GM19438 (cell line): ENCODE measurements around the gene FAM241B.

Source experiments
- ATAC-seq: cut with Tn5 transposase; IDR thresholded peaks from one replicate; pipeline ENCODE4 v1.9.1; 2021; ENCODE audit warnings: low read depth; ENCODE audit not compliant: unreplicated experiment

FAM241B gene

DNA sequence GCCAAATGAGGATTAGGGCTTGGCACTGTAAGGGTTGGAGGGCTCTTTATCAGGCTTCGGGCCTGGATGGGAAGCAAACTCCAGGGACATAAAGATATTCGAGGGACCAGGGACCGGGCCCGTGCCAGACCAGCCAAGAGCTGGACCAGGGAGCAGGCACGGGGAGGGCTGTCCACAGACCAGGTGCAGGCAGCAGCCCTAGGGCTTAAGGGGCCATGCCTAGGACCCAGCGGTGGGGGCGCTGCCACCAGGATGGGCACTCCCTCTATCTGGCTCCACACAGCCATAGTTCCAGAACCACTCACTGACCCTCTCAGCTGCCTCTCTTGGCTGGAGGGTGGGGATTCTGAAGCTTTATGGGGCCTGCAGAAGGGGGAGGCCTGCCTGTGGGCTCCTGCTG is 32.9 kb downstream of the FAM241B start:
- ATAC-seq, result no peak

DNA sequence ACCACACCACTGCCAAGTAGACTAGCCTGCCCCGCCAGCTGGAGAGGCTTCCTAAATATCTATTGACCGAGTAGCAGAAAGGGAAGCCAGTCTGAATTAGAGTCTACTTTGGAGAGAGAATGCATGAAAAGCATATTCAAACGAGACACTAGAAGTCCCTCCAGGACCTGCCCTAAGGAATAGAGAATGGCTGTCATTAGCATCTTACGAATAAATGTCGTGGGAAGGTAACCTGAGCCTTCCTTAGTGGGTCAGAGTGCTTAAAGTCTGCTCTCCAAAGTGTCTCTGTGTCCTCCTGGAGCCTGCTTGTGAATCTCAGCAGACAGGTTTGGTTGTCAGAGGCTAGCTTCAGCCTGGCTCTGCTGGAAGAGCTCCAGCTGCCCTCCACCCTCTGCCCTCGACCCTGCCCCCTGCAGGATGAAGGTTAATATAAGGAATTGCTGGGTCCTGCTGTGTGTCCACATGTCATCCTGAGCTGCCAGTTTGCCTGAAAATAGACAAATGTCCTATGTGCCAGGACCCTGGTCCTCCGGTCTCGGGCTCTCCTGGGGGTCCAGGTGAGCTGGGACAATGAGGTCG is 33.4 kb downstream of the FAM241B start:
- no peak for ATAC-seq

DNA sequence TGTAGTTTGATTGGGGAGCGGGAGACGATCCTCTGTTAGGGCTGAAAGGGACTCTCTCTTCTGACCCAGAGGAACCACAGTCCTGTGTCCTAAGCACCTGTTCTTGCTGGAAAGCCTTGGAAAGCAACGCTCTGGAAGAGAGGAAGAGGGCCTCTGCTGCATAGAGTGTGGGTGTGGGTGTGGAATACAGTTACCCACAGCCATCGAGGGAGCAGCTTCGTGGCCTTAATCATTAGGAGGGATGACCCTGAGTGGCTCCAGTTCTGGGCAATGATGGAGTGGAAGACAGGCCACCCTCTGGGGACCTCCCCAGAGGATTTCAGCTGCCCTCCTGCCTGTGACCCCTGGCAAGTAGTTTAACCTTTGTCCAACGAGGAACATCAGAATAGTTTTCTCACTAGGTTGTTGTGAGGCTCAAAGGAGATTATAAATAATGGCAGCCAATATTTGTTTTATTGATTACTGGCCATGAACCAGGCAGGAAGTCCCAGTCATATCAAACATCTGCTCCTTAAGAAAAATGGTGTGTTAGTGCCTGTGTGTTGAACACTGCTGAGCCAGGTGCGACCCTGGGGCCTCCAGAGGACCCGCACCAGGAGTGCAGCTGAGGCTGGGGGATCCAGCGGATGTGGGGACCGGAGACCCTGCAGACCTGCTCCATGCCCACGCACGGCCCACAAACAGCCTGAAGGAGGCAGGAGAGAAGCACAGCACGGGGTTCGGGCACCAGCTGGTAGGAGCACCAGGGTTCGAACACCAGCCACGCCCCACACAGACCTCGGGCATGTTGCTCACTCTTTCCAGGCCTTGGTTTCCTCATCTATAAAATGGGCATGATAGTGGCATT is 35.6 kb downstream of the FAM241B start:
- no peak for ATAC-seq

DNA sequence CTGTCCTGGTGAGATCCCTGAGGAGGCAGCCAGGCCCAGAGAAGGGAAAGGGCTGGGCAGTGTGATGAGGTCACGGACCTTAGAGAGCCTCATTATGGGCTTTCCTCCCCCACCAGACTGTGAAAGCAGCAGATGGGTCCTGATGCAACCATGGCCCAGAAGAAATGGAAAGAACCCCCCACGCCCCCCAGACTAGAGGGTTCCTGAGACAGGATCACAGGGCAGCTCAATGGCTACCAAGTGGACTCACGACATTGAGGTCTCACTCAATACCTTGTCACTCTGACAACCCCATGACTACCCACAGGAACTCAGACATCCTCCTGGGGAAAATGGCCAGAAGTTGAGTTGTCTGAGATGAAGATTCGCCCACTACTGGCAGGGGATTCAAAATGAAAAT is 36.7 kb downstream of the FAM241B start:
- no peak for ATAC-seq

DNA sequence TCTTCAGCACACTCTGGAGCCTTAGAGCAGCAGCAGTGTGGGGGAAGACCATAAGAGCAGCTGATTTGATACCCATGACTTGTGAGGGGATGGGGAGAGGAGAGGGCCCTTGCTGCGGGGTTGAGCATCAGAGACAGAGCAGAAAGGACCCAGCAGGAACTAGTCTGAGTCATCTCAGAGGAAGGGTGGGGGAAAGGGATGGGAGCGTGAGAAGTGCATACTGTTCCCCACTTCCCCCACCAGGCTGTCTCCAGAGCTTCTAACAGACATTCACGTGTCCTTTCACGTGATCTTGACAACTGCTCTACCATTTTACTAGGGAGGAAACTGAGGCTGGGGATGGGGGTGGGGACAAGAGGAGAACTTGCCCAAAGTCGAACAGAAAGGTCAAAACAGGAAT is 38.7 kb downstream of the FAM241B start:
- no peak for ATAC-seq

DNA sequence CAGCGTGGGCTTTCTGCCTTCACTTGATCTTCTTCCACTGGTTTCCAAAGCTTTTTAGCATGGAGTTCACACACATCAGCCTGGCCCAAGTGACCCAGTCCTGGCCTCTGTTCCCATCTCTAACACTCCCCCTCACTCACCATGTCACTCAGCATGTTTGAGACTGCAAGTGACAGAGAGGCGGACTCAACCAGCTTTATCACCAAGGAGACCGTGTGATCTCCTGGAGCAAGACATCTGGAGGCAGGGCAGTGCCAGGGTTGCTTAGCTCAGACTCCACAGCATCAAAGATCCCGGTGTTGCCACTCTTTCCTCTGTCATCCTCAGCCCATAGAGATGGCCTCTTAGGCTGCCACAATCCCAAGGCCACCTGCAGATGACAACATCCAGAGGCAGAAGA is 39.4 kb downstream of the FAM241B start:
- no peak for ATAC-seq

DNA sequence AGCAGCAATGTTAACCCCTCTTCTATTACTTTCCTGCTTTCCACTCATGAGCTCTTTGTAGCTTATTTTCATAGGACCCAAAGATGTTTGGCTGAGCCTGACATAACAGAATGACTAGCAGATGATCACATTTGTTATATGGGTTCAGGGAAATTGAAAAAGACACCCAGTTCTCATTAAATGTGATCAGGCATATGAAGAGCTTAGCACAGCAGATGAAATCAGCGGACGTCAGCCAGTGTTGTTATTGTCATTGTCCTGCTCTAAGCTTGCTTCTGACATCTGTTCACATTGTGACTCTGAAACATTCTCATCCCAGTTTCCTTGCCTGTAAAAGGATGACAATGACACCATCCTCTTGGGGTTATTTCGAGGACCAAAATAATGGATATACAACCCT is 43.5 kb downstream of the FAM241B start:
- no peak for ATAC-seq

DNA sequence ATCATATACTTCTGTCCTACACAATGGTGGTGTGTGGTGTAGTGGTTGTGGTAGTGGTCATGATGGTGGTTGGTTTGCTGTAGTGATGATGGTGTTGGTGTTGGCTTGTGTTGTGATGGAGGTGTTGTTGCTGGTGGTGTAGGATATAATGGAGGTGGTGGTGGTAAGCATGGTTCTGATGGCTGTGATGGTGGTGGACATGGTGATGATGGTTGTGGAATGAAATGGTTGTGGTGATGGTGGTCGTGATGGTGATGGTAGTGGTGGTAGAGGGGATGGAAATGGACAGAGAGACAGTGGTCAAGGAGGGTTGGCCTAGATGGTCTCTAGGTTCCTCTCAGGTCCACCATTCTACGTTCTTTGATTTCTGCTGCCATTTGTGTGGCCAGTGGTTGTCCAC is 44.7 kb downstream of the FAM241B start:
- ATAC-seq, result no peak

DNA sequence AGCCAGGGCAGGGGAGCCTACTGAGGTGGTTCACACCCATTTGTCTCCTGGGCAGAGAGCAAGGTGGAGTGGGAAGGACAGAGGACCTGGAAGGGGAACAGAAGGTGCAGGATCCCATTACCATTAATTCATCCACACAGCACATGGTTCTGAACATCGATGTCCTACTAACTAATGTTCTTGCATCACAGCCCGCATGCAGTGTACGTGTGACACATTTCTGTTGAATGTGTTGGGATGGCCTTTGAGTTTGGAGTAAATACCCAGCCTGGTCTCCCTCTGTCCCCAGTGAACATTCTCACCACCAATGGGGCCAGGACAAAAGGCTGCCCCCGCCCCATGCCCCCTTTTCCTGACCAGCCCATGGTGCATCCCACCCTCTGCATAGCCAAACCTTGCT is 46.3 kb downstream of the FAM241B start:
- ATAC-seq, result no peak

DNA sequence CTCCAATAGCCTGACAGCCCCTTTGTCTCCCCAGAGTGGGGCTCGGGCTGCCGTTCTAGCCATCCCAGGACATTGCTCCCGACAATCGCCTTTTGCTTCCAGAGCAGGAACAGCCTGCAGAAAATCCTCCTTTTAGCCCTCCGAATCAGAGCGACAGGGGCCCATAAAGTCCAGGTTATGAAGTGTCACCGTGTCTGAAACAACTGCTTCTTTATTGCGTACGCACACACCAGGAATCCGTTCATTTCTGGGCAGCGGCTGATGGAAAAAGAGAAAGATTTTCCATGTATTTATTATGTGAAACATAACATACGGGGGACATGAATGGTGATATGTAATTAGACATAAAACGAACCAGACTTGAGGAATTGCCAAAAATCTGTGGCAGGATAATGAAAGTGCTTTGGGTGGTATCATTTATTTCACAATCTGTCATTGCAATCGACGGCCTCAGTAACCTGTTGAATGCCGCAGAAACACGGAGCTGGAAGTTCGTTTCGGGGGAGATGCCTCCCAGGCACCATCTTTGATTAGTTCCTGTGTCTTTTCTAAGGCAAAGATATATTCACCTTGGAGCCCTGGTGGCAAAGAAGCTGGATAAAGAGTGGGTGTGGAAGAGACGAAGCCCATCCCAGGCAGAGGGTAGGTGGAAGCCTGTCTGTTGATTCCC is 48.1 kb downstream of the FAM241B start:
- ATAC-seq, result no peak

DNA sequence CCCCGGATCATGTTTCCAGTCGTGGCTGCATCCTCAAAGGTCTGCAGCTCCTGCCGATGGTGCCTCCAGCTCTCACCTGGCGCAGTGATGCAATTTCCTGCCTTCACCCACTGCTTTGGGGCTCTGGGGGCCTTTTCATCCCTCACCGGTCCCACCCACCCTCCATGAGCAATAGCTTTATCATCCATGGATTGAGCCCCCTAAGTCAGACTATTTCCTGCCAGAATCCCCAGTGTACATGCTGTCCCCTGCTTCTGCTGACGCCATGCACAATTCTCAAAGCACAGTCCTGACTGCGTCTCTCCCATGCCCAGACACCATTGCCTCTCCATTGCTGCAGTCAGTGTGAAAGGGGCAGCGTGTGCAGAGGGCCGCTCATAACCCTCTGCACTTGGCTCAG is 49.7 kb downstream of the FAM241B start:
- ATAC-seq, result no peak

DNA sequence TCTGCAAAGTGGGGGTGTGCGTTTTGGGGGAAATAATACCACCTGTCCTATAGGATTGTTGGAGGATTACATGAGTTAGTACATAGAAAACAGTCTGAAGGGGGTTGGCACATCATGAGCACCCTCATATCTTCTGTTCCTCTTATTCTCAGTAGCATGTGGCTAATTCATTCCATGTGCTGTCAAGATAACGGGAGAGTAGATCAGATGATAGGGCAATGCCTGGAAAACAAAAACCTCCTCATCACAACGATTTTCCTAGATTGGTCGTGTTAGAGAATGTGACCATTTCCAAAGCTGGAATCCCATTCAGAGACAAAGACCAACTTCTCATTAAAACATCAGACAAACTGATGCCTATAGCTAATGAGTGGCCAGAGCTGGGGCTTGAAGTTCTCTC is 50.6 kb downstream of the FAM241B start:
- no peak for ATAC-seq

DNA sequence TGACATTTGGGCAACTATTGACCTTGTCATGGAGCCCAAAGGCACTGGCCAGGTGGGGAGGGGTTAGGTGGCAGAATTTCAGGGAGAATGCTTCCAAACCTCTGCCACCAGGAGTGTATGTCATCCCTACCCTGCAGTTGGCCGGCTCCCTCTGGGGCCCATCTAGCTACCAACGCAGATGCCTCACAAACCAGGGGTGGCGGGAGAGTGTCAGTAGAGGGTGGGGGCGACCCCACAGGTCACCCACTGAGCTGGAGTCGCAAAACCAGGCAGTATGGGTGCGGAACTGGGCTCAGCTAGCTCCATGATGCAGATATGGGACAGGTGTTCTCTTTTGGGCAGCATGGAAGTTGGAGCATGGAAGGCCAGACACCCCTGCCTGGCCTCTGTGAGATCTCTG is 51.4 kb downstream of the FAM241B start:
- no peak for ATAC-seq

DNA sequence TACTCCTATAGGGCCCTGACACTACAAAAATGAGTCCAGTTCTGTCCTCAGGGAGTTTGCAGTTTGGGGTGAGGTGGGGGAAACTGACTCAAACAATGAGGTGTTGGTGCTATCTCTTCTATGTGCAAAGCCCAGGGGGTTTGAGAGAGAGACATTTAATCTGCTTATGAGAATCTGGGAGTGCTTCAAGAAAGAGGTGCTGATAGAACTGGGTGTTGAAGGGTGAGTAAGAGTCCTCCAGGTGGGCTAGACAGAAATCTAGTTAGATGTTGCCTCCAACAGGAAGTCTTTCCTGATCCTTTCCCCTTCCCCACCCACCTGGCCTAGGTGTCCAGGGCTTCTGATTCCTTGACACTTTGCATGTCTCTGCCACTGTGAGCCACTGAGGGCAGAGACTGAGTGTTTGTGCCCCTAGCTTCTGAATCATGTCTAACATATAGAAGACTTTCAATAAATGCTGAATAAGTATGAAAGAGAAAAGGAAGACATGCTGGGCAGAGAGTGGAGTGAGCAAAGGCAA is 53.0 kb downstream of the FAM241B start:
- no peak for ATAC-seq
